Stimulated activated CD4-positive, alpha-beta T cell treated with anti-CD3 and anti-CD28 coated beads, Interleukin-15, amount 100 ng/mL, for 48 hours (primary cell): ENCODE data around the gene KRT35.

Experiments used
- DNase-seq, 2 donors: peaks; one replicate each; pipeline ENCODE4 v3.0.0-alpha.2; 2020; ENCODE audit warnings: low read depth in 2 of 2

Gene KRT35

DNA sequence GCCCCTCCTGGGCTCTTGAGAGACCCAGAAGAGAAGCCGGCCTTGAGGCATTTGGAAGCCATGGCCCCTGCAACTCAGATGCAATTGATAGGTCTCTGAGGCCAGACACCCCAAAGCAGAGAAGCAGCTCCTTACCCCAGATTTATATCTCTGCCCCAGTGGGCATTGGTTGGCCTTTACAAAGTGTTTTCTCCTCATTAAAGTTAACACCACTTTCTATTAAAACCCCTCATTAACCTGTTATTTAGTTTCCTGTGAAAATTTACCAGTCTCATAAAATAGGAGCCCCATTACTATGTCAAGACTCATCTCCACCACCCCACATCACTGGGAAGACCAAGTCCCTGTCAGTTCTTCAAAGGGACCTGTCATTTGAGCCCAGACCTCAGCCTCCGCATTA is at the start of gene KRT35:
Gene KRT35 (minus strand): TSS at position 116 of the 400 bp plus-strand sequence. CDS start 54 bp downstream, at position 62.
- DNase-seq = no peak

DNA sequence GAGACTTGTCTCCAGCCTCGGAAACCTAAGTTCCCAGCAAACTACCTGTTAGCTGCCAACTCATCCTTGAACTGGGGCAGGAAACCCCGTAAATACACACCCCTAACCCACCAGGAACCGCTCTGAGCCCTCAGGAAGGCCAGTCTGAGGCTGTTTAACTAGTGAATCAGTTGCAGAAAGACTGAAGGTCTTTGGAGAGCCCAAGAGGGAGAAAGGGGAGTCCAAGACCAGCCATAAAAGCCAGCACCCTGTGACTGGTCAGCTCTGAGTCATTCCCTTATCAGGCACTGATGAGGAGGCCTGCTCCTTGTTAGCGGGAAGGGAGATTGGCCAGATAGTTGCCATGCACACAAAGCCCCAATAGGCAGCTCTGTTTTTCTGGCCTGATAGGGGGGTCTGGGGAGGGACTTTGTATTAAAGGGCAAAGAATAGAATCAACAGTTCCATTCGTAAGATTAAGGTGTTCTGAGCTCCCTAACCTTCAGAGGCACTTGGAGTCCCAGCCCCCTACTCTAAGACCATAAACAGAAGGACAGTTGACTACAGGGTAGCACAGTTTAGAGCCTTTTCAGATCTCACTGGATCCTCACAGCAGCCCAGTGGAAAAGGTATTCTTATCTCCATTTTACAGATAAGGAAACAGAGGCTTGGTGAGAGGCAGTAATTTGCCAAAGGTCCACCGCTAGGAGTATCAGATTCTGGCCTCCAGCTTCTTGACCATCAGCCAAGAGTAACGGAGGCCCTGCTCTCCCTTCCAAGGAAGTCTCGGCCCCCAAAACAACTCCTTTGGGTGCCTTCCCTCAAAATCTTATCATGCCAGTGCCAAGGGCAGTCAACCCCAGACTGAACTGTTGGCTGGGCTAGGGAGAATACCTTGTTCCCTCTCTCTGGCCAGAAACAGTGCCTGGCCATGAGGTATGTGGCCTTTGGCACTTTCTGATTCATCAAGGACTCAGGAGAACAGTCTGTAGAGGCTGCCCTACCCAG is 49.4 kb upstream of the KRT35 start:
- no peak for DNase-seq

DNA sequence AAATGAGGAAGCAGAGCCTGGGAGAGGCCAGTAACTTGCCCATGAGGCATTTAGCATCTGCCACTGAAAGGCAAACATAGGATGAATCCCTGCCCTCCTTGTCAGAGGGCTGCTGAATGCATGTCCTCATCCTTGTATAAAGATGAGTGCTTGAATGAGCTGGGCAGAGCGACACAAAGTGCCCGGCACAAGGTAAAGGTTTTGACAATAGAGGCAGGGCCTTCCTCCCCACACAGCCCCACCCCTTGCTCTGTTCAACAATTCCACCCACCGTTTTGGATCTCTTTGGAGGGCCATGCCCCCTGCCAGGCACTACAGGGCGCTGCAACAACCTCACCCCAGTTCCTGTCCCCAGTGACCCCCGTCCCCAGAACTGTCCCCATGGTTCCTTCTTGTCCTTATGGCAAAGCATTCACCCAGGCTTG is 48.6 kb upstream of the KRT35 start:
- no peak for DNase-seq

GRCh38 chr17:41528959-41529353 is 48.0 kb upstream of the KRT35 start:
- DNase-seq = no peak

- DNase-seq = no peak
Measured at GRCh38 chr17:41527063-41528023, 46.4 kb upstream of the KRT35 start.

GRCh38 chr17:41524261-41524660 is 43.3 kb upstream of the KRT35 start:
- no peak for DNase-seq

DNA sequence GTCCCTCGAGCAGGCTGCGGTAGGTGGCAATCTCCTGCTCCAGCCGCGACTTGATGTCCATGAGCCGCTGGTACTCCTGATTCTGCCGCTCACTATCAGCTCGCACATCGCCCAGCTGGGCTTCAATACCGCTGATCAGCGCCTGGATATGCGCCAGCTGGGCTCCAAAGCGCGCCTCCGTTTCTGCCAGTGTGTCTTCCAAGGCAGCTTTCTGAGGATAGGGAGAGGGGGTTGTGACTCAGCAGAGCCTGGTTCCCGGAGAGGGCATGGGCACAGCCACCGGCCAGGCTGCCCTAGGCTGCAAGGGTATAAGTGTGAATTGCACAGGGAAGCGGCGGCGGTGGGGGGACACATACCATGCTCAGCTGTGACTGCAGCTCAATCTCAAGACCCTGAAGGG is 42.8 kb upstream of the KRT35 start:
- no peak for DNase-seq

DNA sequence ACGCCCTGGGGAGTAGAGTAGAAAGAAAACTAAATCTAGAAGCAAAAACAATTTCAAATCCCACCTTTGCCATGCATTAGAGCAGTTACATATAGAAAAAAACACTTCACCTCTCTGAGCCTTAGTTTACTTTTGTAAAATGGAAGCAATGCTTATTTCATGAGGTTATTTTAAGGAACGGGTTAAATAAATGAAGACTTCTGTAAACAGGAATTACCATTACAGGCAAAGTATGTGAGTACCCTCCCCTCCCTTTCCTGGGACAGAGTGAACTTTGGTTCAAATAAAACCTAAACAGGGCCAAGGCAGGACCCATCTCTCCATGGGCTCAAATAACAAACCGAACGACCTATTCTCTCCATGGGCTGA is 42.3 kb upstream of the KRT35 start:
- DNase-seq = no peak

DNA sequence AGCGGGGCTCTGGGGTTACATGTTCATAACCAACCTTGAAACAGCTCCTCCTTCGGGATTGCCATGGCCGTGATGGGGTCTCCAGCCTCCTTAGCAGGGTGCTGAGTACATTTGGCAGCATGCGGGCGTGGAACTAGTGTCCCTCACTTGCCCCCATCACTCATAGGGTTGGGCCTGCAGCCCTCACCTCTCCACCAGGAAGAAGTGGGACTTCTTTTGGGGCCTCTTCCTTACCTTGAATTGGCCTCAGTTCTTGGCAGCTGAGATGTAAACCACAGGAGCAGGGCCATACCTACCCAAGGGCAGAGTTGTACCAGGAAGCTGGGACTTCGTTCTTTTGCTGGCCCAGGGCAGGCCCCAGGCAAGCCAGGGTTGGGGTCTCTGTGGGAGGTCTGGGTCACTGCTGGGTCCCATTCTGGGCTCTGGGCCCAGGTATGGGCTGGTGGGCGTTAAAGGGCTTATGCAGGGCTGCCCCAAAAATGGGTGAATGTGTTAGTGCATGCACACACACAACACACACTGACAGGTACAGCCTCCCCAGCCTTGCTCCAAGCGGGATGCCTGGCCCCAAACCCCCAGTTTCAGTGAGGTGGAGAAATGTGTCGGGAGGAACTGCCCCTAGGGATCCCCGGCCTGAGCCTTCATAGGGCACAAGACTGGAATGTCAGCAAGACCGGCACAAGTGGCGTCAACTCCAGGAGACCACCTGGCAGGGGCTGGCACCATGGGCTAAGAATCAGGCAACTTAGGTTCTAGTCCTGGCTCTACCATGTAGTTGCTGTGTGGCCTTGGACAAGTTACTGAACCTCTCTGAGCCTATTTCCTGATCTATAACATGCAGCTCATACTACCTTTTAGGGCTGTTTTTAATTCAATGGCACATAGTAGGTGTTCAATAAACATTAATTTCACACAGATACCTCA is 41.6 kb upstream of the KRT35 start:
- DNase-seq = no peak

DNA sequence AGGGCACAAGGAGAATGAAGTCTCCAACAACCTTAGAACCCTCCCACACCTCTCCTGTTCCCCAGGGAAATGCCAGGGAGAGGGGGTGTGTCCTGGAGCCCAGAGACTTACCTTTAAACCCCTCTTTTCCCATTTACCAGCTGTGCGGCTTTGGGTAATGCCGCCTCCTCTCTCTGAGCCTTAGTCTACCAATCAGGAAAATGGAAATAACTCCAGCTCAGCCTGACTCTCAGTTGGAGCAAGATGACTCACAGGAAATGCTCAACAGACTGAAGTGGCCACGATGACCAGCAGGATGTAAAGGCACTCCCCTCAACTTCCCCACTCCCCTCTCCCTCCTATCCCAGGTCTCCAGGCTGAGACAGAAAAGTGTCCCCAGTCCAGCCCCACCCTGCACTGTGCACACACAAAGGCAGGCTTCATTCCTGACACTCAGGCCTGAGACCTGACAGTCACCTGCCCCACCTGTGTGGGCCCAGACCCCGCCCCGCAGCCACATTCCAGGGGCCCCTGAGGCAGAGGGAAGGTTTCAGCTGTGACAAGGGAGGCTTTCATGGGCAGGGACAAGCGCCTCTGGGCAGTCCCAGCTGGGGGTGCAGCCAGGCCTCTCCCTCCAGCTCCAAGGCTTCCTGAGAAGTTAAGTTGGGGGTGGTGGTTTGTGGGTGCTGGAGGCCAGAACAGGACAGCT is 40.8 kb upstream of the KRT35 start:
- no peak for DNase-seq

- no peak for DNase-seq
Measured at GRCh38 chr17:41520821-41521521, 40.0 kb upstream of the KRT35 start.

DNA sequence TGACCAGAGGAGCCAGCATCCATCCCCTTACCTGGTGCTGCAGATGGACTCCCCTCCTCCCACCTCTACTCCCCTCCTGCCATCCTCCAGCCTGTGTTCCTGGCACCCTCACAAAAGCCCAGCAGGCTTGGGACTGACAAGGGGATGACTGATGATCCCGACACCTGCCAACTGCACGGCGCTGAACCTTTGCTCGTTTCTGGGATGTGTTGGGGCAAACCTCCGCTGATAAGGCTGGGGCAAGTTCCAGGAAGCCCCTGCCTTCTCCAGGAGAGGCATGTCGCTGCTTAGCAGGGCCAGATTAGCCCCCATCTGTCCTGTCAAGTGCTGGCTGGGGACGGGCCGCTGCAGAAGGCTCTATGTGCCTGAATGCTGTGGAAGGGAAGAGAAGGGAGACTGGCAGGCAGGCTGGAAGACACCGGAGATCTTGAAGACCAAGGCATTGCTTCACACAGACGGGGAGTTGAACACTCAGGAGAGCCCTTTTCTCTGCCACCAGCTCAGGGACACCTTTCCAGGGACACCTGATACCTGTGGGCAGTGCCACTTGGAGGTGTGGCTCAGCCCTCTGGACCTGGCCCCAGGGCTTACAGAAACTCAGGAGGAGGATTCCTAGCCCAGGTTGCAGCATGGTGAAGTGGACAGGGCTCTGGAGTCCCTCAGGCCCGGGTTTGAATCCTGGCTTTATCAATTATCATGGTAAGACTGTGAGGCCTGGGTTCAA is 38.7 kb upstream of the KRT35 start:
- DNase-seq = no peak

GRCh38 chr17:41518789-41519449 is 38.0 kb upstream of the KRT35 start, which contains the start of gene KRT15:
TSS of gene KRT15 (minus strand) at chr17:41518890. CDS start at chr17:41518827, 63 bp downstream.
- DNase-seq = no peak

DNA sequence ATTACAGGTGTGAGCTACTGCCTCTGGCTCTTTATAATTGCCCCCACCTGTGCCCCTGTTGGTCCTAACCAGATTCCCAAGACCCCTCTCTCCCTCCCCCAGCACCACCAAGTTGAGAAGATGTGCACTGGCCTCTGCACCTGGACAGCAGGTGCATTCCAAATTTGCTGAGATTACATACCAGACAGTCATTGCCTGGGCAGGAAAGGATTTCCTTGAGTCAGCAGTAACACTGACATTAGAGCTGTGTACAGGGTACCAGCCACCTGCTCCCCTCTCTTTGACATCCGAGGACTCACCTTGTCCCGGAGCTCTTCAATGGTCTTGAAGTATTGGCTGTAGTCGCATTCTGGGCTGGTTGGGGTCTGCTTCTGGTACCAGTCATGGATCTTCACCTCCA is 37.1 kb upstream of the KRT35 start:
- no peak for DNase-seq

DNA sequence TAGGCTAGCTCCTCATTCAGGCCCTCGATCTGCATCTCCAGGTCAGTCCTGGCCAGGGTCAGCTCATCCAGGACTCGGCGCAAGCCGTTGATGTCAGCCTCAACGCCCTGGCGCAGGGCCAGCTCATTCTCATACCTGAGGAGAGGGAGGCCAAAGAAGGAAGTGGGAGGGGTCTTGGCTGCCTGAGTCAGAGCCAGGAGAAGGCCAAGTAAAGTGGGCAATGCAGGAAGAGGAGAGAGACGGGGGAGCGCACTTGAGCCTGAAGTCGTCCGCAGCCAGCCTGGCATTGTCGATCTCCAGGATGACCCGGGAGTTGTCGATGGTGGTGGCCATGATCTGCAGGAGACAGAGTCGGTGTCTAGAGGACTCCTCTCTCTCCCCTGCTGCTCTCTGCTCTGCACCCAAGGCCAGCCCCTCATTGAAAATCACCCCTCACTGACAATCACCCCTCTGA is 35.9 kb upstream of the KRT35 start:
- DNase-seq = no peak

GRCh38 chr17:41516147-41516829 is 35.3 kb upstream of the KRT35 start:
- DNase-seq = no peak

DNA sequence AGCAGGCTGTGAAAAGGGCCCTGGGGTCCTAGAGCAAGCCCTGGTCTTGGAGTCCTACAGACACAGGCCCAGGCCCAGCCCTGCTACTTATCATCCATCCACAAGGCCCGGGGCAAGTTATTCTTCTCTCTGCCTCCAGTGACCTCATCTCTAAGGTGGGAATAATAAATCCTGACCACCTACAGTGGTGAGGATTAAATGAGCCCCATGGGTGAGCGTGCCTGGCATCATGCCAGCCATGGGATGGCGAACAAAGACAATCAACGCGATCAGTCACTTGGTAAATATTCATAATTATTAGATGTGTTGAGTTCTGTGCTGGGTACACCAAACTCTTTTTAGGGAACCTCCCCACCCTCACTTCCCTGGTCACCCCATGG is 32.2 kb upstream of the KRT35 start:
- no peak for DNase-seq

DNA sequence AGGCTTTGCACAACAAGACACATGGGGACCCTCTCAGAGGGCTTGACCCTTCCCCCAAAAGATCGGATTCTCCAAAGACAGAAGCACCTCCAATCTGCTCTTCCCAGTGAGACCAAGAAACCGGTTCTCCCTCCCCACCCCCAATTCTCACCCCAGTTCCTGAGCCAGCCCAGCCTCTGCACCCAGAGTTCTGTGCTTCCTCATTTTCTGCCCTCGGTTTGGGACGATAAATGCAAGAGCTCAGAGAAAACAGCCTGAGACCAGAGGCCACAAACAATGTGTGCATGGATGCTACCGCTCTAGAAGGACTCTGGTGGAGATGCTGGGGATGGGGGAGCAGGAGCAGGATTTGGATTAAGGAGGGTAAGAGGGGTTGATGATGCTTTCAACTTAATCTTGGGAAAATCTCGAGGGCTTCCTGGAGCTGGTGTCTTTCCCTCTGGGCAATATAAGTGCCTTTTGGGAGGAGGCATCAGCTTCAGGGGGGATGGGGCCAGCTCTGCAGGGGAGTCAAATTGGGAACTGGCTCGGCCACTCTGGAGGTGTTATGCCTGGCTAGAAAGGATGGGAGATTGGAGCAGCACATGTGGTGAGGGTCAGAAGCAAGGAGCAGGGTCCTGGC is 31.7 kb upstream of the KRT35 start:
- no peak for DNase-seq
